Measurements from ENCODE around the gene HAUS7.

- no peak for TF ChIP-seq CTCF (IDR thresholded peaks at IDR 0.05)
- no peak for TF ChIP-seq SIN3A (IDR thresholded peaks at IDR 0.05; ENCODE audit: borderline replicate concordance, insufficient read depth, low read depth, low read length)
- TF ChIP-seq POLR2AphosphoS5 (IDR thresholded peaks at IDR 0.05; ENCODE audit: low read depth, low read length), result no peak
- TF ChIP-seq, protein P1, sequence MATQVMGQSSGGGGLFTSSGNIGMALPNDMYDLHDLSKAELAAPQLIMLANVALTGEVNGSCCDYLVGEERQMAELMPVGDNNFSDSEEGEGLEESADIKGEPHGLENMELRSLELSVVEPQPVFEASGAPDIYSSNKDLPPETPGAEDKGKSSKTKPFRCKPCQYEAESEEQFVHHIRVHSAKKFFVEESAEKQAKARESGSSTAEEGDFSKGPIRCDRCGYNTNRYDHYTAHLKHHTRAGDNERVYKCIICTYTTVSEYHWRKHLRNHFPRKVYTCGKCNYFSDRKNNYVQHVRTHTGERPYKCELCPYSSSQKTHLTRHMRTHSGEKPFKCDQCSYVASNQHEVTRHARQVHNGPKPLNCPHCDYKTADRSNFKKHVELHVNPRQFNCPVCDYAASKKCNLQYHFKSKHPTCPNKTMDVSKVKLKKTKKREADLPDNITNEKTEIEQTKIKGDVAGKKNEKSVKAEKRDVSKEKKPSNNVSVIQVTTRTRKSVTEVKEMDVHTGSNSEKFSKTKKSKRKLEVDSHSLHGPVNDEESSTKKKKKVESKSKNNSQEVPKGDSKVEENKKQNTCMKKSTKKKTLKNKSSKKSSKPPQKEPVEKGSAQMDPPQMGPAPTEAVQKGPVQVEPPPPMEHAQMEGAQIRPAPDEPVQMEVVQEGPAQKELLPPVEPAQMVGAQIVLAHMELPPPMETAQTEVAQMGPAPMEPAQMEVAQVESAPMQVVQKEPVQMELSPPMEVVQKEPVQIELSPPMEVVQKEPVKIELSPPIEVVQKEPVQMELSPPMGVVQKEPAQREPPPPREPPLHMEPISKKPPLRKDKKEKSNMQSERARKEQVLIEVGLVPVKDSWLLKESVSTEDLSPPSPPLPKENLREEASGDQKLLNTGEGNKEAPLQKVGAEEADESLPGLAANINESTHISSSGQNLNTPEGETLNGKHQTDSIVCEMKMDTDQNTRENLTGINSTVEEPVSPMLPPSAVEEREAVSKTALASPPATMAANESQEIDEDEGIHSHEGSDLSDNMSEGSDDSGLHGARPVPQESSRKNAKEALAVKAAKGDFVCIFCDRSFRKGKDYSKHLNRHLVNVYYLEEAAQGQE (IDR thresholded peaks at IDR 0.05; ENCODE audit: insufficient read depth in 1 of 2, low read depth in 2 of 2, low read length in 1 of 2), result no peak
Measured at GRCh38 chrX:153502796-153503195, 32.4 kb upstream of the HAUS7 start.
